GM12878 (cell line): Measurements from ENCODE around the gene PREX1. TPM values are rescaled to one million over a fixed set of nuclear protein-coding genes. Genes with fewer than 3 reads are reported as not detected.
"Not testable (repeated sequence)": the region's sequence is repeated elsewhere in the genome, so short reads cannot be mapped to it uniquely, and the experiment has no call there.

Experiments used
- ATAC-seq: fragments of 200-7000 bp; cut with Tn5 transposase; 3 replicates; pipeline ENCODE4 v1.9.1; 2020; ENCODE audit warnings: mild to moderate bottlenecking, moderate library complexity
- BruUV-seq: library from RNA; stranded (reverse); fragments of 400-500 nt; replicated peaks from 2 replicates; lab custom pipeline; 2021; lab: Mats Ljungman, UMichigan
- CTCF ChIA-PET: fragments of 300-600 bp; sonication (Branson Sonifier 250); formaldehyde crosslinking; extraction: SDS; loops from one replicate; lab custom pipeline; 2021; ENCODE audit warnings: inconsistent platforms; lab: Yijun Ruan, JAX
- POLR2A ChIA-PET: fragments of 350-600 bp; formaldehyde crosslinking; extraction: SDS; loops from one replicate; lab custom pipeline; 2021; ENCODE audit warnings: inconsistent platforms; lab: Charles Lee
- RAD21 ChIA-PET: fragments of 300-600 bp; sonication (Branson Sonifier 250); formaldehyde crosslinking; loops from one replicate; lab custom pipeline; 2023; ENCODE audit warnings: antibody characterized with exemption; ENCODE audit not compliant: unreplicated experiment; lab: Charles Lee
- SMC1A ChIA-PET: fragments of 300-600 bp; sonication (Branson Sonifier 250); formaldehyde crosslinking; loops from one replicate; lab custom pipeline; 2023; ENCODE audit not compliant: unreplicated experiment, uncharacterized antibody; lab: Charles Lee
- DNase-seq: peaks from one replicate; pipeline ENCODE4 v3.0.0-alpha.2; 2011; ENCODE audit warnings: low read depth, low spot score
- FAIRE-seq: peaks from 3 replicates; lab custom pipeline; 2011; peaks lifted over from hg19 to GRCh38; lab: Jason Lieb, UNC
- H2AFZ ChIP-seq: 2 replicates; pipeline ENCODE4 v1.6.0; 2011; ENCODE audit warnings: low read depth, low read length, control low read depth; ENCODE audit not compliant: control insufficient read depth
- H3K27ac ChIP-seq: 2 replicates; pipeline ENCODE4 v1.5.1; 2011; ENCODE audit warnings: control low read depth; ENCODE audit not compliant: control insufficient read depth, insufficient read depth
- H3K27me3 ChIP-seq, 2 experiments: replicated peaks in 1 of 2; 2 replicates each; pipeline versions ENCODE4 v1.6.0 to v1.6.1; 2011; ENCODE audit warnings: low read length in 1 of 2; ENCODE audit not compliant: control insufficient read depth in 2 of 2, insufficient read depth in 2 of 2
- H3K36me3 ChIP-seq, 2 experiments: 2 replicates each; pipeline ENCODE4 v1.5.1; 2011; ENCODE audit warnings: low read length in 1 of 2; ENCODE audit not compliant: control insufficient read depth in 2 of 2, insufficient read depth in 2 of 2
- H3K4me1 ChIP-seq: 2 replicates; pipeline ENCODE4 v1.6.1; 2011; ENCODE audit warnings: mild to moderate bottlenecking, low read length, moderate library complexity, mixed read lengths; ENCODE audit not compliant: control insufficient read depth, insufficient read depth
- H3K4me2 ChIP-seq: 2 replicates; pipeline ENCODE4 v1.6.0; 2011; ENCODE audit warnings: control low read depth; ENCODE audit not compliant: control insufficient read depth, insufficient read depth
- H3K4me3 ChIP-seq: fragments of 200-600 bp; sonication (generic); 2 replicates; pipeline ENCODE4 v1.5.1; 2016
- H3K79me2 ChIP-seq: 2 replicates; pipeline ENCODE4 v1.6.0; 2011; ENCODE audit warnings: low read length; ENCODE audit not compliant: control insufficient read depth, insufficient read depth
- H3K9ac ChIP-seq: 2 replicates; pipeline ENCODE4 v1.8.0; 2011; ENCODE audit warnings: low read length, control low read depth, mixed read lengths; ENCODE audit not compliant: control insufficient read depth, insufficient read depth
- H3K9me3 ChIP-seq: replicated peaks from 3 replicates; pipeline ENCODE4 v1.5.1; 2011; ENCODE audit warnings: mild to moderate bottlenecking, low read length; ENCODE audit not compliant: control insufficient read depth, insufficient read depth
- H4K20me1 ChIP-seq: 2 replicates; pipeline ENCODE4 v1.6.0; 2011; ENCODE audit not compliant: control insufficient read depth, insufficient read depth
- BHLHE40 ChIP-seq, 2 experiments: fragments of 450-650 bp in 1 of 2; IDR thresholded peaks; 2 replicates each; pipeline ENCODE4 v1.6.1; 2011 to 2017; ENCODE audit warnings: low read depth in 2 of 2, borderline replicate concordance in 1 of 2, improper control_type of control experiment in 1 of 2, low read length in 1 of 2, mild to moderate bottlenecking in 1 of 2
- IKZF1 ChIP-seq: fragments of 450-650 bp; conservative IDR thresholded peaks from 2 replicates; pipeline ENCODE4 v1.6.1; 2017; ENCODE audit warnings: antibody characterized with exemption, mild to moderate bottlenecking
- IKZF2 ChIP-seq, 2 experiments: fragments of 450-650 bp; IDR thresholded peaks; 2 replicates each; pipeline ENCODE4 v1.6.1; 2017; ENCODE audit warnings: mild to moderate bottlenecking in 2 of 2, moderate library complexity in 2 of 2
- SMARCA5 ChIP-seq: fragments of 450-650 bp; IDR thresholded peaks from 2 replicates; pipeline ENCODE4 v1.6.1; 2017; ENCODE audit warnings: mild to moderate bottlenecking
- ZNF217 ChIP-seq: fragments of 450-650 bp; IDR thresholded peaks from 2 replicates; pipeline ENCODE4 v1.6.1; 2017; ENCODE audit warnings: antibody characterized with exemption, mild to moderate bottlenecking
- WGBS: methylation state at CpG from one replicate; pipeline ENCODE4 v1.1.6; 2016; ENCODE audit warnings: low lambda C conversion rate; ENCODE audit not compliant: insufficient replicate concordance, insufficient coverage; ENCODE audit errors: missing lambda C conversion rate; 5-methylcytosine and 5-hydroxymethylcytosine counted together
- in situ Hi-C: fragments of 300-500 bp; cut with MboI; formaldehyde crosslinking; loops from 9 replicates; pipeline ENCODE4 v1.14.3; 2018; ENCODE audit warnings: mixed read lengths
- intact Hi-C: fragments of 100-400 bp; cut with micrococcal nuclease; formaldehyde crosslinking; loops from one replicate; pipeline ENCODE4 v1.14.2; 2022; ENCODE audit not compliant: unreplicated experiment
- polyA plus RNA-seq, 11 experiments: library from polyadenylated mRNA; depleted of rRNA in 4 of 11; unstranded in 6 of 11; stranded (reverse) in 5 of 11; fragments of >200 nt; fragmentation: Nextera tagmentation in 4 of 11; fragmentation: Illumina TruSeq in 1 of 11; extraction: Ambion mirVana in 4 of 11; extraction: Trizol in 1 of 11; gene quantifications; 1 replicate in 1 of 11; 2 replicates in 10 of 11; pipeline versions ENCODE4 v1.2.1 to v1.2.3, GENCODE V29; 2011 to 2016; ENCODE audit warnings: inconsistent platforms in 2 of 11, missing spikeins in 2 of 11, low read depth in 1 of 11
- total RNA-seq, 4 experiments: library from RNA; depleted of rRNA in 3 of 4; stranded (reverse); fragments of >200 nt in 3 of 4; fragmentation: Illumina TruSeq in 1 of 4; extraction: Trizol in 1 of 4; gene quantifications; 2 replicates each; pipeline versions ENCODE4 v1.2.1 to v1.2.3, GENCODE V29; 2013 to 2021
- TF ChIP-seq, protein P1 (sequence below): fragments of 450-650 bp; IDR thresholded peaks from 2 replicates; pipeline ENCODE4 v1.6.1; 2016; ENCODE audit warnings: mild to moderate bottlenecking, moderate library complexity, borderline replicate concordance

Gene PREX1
- total and polyA plus RNA-seq, 10 of the 15 experiments (the other 5 are each of a cell fraction or from before 2014, with no cell fraction given) = 2.6 to 114 (median 38.9) TPM

DNA sequence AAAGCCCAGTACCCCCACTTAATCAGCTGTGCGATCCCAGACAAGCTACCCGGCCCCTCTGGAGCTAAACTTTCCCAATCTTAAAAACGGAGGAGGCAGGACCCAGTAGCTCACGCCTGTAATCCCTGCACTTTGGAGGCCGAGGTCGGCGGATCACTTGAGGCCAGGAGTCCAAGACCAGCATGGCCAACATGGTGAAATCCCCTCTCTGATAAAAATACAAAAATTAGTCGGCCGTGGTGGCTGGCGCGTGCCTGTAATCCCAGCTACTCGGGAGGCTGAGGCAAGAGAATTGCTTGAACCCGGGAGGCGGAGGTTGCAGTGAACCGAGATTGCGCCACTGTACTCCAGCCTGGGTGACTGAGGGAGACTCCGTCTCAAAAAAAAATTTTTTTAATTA is 1.3 kb downstream of the PREX1 start:
- H3K27me3 ChIP-seq, in situ Hi-C loops, H3K9me3 ChIP-seq, H3K36me3 ChIP-seq, FAIRE-seq, H2AFZ ChIP-seq, H4K20me1 ChIP-seq, DNase-seq, BruUV-seq: not testable (repeated sequence)
- intact Hi-C loops = loop anchor here (5.0 kb wide), 1 partner anchor 61 kb away; no protein-coding TSS in a partner anchor
- peak overlapping the region; percentile 86 for H3K27ac ChIP-seq
- ATAC-seq = peak; percentile 0
- peak overlapping the region; percentile 94 for H3K9ac ChIP-seq
- H3K4me2 ChIP-seq = peak overlapping the region; percentile 88
- H3K4me1 ChIP-seq = peaks cover 28% of the 10 kb centered on the region
- POLR2A ChIA-PET = interaction anchor here (0.6 to 2.1 kb wide), 13 partner anchors 15 to 1324 kb away, joined by 3 to 10 read pairs (median 5); no protein-coding TSS in a partner anchor
- H3K79me2 ChIP-seq = peaks cover 65% of the 10 kb centered on the region
- WGBS = 1% methylated on average over 17 of the region's 17 CpGs
- RAD21 ChIA-PET = interaction anchor here (0.7 to 6.1 kb wide), 26 partner anchors 15 to 169 kb away, joined by 3 to 41 read pairs (median 5); no protein-coding TSS in a partner anchor
- TF ChIP-seq IKZF1 = peak; percentile 12; the same call in 1 of the 2 replicates
- 0 out of 2 replicates have a peak, but pooled peaks have one; percentile 12 for TF ChIP-seq ZNF217
- TF ChIP-seq BHLHE40 (IDR thresholded peaks at IDR 0.05; ENCODE audit: borderline replicate concordance in 1 of 2, low read depth in 2 of 2, low read length in 1 of 2) = peak in 1 of 2 experiments; percentile 66; a peak in 1 of 4 replicates
- peak in 1 of 2 experiments; percentile 37; a peak in 1 of 4 replicates for TF ChIP-seq IKZF2 (IDR thresholded peaks at IDR 0.05)
- TF ChIP-seq SMARCA5 = 0 out of 2 replicates have a peak, but pooled peaks have one; percentile 7
- TF ChIP-seq, protein P1, sequence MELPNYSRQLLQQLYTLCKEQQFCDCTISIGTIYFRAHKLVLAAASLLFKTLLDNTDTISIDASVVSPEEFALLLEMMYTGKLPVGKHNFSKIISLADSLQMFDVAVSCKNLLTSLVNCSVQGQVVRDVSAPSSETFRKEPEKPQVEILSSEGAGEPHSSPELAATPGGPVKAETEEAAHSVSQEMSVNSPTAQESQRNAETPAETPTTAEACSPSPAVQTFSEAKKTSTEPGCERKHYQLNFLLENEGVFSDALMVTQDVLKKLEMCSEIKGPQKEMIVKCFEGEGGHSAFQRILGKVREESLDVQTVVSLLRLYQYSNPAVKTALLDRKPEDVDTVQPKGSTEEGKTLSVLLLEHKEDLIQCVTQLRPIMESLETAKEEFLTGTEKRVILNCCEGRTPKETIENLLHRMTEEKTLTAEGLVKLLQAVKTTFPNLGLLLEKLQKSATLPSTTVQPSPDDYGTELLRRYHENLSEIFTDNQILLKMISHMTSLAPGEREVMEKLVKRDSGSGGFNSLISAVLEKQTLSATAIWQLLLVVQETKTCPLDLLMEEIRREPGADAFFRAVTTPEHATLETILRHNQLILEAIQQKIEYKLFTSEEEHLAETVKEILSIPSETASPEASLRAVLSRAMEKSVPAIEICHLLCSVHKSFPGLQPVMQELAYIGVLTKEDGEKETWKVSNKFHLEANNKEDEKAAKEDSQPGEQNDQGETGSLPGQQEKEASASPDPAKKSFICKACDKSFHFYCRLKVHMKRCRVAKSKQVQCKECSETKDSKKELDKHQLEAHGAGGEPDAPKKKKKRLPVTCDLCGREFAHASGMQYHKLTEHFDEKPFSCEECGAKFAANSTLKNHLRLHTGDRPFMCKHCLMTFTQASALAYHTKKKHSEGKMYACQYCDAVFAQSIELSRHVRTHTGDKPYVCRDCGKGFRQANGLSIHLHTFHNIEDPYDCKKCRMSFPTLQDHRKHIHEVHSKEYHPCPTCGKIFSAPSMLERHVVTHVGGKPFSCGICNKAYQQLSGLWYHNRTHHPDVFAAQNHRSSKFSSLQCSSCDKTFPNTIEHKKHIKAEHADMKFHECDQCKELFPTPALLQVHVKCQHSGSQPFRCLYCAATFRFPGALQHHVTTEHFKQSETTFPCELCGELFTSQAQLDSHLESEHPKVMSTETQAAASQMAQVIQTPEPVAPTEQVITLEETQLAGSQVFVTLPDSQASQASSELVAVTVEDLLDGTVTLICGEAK = 0 out of 2 replicates have a peak, but pooled peaks have one; percentile 15
- H3K4me3 ChIP-seq = peak overlapping the region; percentile 99
- SMC1A ChIA-PET = interaction anchor here (0.5 to 4.5 kb wide), 30 partner anchors 8 to 222 kb away, joined by 3 to 36 read pairs (median 6); no protein-coding TSS in a partner anchor
- CTCF ChIA-PET = interaction anchor here (0.7 to 4.9 kb wide), 15 partner anchors 16 to 340 kb away, joined by 3 to 35 read pairs (median 4); no protein-coding TSS in a partner anchor
